T1000 (cell line): Measurements from ENCODE around the gene ZNF619.
A peak's percentile ranks its signal among the peaks of the same experiment; 100 is the strongest.
"Not testable (repeated sequence)": the region's sequence is repeated elsewhere in the genome, so short reads cannot be mapped to it uniquely, and the experiment has no call there.

Experiments used
- DNase-seq: peaks from one replicate; lab custom pipeline; 2025; ENCODE audit warnings: mixed read lengths; lab: John Stamatoyannopoulos, UW

Gene ZNF619

GRCh38 chr3:40476478-40477470 lies at the start of gene ZNF619:
Gene ZNF619, plus strand, starts transcription at chr3:40477122. Its CDS starts 858 bp downstream, at chr3:40477980.
- peak; percentile 48 for DNase-seq

DNA sequence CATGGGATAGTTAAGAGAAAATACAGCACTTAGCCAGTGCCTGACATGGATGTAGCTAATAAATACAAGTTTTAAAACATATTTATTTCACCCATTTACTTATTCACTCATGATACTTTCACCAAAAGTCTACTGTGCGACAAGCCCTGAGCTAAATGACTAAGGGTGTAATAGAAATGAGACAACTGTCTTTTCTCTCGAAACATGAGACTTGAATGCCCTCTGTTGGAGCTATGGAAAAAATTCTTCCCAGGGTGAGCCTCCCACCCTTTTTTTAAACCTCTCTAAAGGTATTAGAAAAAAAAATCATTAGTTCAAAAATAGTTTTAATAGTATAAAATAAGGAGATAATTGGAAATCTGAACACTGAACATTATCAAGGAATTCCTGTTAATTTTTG lies 44.1 kb upstream of the ZNF619 start:
- no peak for DNase-seq

DNA sequence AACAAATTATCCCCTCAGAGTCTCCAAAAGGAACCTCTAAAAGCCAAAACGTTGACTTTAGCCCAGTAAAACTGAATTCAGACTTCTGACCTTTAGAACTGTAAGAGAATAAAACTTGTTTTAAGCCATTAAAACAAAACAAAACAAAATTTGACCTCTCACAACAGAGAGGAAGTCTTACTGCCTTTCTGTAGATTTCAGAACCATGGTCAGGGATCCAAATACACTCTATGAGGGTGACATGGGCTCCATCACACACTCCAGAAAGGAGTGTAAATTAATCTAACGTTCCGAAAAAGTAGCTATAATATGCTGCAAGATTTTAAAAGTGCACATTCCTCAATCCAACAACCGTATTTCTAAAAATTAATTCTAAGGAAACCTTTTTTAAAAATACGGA lies 39.0 kb upstream of the ZNF619 start:
- DNase-seq: no peak

GRCh38 chr3:40445062-40445461 lies 31.9 kb upstream of the ZNF619 start:
- no peak for DNase-seq

- no peak for DNase-seq
Observed at GRCh38 chr3:40445880-40446279, 31.0 kb upstream of the ZNF619 start.

DNA sequence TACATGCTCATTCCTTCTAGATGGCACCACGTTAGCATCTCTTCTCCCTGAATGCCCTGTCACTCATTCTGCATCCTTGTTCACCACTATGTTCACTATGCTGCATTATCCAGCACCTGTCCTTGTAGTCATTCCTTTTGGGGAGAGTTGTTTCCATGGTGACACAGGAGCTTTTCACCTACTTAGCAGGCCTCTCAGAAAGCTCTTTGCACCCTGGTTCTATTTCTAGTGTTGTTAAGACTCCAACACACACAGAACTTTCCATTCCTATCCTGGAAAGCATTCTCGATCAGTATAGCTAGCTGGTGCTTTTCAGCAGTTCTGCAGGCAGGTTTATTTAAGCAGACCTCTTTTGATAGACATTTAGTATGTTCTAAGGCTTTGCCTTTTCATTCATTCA lies 26.5 kb upstream of the ZNF619 start:
- DNase-seq: no peak

DNA sequence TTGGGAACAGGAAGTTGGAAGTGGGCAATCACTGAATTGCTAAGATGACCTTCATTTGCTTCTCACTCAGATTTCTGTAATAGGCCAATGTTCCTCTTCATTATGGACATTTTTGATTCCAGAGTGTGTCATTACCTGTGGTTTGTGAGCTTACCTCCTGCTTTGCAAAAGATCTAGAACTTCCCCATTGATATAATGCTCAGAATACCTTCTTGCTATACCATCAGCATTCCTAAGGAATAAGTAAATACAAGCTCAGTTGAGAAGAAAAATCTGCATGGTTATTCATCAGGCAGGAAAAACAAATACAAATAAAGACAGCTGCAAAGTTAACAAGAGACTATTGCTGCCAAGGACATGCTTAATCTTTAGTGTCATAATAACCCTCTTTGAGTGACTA lies 25.4 kb upstream of the ZNF619 start:
- DNase-seq: no peak

GRCh38 chr3:40452057-40452456 lies 24.9 kb upstream of the ZNF619 start:
- DNase-seq: no peak

GRCh38 chr3:40452562-40452875 lies 24.4 kb upstream of the ZNF619 start:
- DNase-seq: no peak

DNA sequence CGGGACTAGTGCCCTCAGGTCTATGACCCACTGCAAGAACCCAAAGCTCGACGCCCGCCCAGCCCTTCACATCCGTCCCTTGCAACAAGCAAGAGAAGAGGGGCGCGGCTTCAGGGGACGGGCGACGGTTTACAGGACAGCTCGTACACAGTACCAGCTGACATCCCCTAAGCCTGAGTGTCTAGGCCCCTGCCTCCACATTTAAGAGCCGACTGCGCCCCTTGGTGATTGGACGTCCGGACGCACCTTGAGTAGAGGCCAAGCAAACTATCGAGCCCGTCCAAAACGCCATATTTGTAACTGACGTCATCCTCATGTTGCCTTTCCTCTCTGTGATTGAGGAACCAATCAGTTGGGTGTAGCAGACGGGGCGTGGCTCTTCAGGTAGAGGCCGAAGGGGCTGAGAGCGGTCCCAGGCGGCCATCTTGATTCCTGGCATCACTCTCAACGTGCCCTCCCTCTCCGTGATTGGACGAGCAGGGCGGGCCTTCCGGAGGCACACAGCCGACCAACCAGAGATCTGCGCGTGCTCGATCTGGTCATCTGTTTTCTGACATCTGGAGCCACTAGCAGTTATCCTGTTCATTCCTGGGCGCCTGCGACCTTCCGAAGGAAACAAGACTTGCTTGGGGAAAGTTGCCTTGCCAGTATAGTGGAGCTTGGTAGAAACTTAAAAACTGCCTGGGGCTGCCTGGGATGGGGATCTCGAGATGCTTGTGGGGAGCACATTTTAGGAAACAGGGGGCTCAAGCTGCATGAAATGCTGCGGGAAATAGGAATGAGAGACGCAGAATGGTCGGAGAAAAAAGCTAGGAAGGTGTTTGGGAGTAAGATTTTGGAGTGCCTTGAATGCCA lies 23.8 kb upstream of the ZNF619 start:
- peak; percentile 97 for DNase-seq

- no peak for DNase-seq
Observed at GRCh38 chr3:40453933-40454332, 23.0 kb upstream of the ZNF619 start.

DNA sequence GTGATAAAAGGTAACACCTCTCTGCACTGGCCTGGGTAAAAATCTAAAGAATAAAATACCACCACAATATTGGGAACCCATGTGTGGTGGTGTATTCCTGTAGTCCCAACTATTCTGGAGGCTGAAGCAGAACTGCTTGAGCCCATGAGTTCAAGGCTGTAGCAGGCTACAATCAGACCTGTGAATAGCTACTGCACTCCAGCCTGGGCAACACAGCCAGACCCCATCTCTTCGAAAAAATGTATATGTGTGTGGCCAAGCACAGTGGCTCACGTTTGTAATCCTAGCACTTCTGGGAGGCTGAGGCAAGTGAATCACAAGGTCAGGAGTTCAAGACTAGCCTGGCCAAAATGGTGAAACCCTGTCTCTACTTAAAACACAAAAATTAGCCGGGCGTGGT lies 21.6 kb upstream of the ZNF619 start:
- DNase-seq: no peak

GRCh38 chr3:40456279-40456939 lies 20.5 kb upstream of the ZNF619 start:
- no peak for DNase-seq

- peak; percentile 90 for DNase-seq
Observed at GRCh38 chr3:40456940-40457823, 19.7 kb upstream of the ZNF619 start, which contains the start of gene RPL14. Gene RPL14, plus strand, starts transcription at chr3:40457339. Its CDS starts 133 bp downstream, at chr3:40457472.

- no peak for DNase-seq
Observed at GRCh38 chr3:40458473-40458872, 18.4 kb upstream of the ZNF619 start.

- not testable (repeated sequence) for DNase-seq
Observed at GRCh38 chr3:40460481-40460880, 16.4 kb upstream of the ZNF619 start.

GRCh38 chr3:40461161-40461560 lies 15.8 kb upstream of the ZNF619 start:
- DNase-seq: no peak

DNA sequence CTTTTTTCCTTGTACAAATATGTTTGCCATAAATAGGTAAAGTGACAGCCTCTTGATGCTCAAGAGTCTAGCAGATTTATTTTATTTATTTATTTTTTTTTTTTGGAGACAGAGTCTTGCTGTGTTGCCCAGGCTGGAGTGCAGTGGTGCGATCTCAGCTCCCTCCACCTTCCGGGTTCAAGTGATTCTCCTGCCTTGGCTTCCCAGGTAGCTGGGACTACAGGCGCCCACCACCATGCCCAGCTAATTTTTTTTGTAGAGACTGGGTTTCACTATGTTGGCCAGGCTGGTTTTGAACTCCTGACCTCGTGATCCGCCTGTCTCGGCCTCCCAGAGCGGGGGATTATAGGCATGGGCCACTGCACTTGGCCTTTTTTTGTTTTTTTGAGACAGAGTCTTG lies 14.1 kb upstream of the ZNF619 start:
- not testable (repeated sequence) for DNase-seq

DNA sequence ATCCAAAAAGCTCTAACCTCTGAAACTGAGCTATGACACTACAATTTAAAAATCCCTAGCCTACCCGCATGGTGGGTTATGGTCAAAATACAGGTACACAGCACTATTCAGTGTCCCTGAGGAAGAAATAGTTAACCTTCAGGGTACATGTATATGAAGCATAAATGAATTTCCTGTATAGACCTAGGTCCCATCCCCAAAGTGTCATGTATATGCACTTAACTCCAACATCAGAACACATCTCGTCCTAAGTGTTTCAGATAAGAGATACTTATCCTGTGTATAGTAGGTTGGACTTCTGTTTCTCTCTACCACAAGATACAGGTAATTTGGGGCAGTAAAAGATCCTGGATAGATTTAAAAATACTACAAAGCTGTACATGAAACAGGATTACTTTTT lies 13.3 kb upstream of the ZNF619 start:
- no peak for DNase-seq

DNA sequence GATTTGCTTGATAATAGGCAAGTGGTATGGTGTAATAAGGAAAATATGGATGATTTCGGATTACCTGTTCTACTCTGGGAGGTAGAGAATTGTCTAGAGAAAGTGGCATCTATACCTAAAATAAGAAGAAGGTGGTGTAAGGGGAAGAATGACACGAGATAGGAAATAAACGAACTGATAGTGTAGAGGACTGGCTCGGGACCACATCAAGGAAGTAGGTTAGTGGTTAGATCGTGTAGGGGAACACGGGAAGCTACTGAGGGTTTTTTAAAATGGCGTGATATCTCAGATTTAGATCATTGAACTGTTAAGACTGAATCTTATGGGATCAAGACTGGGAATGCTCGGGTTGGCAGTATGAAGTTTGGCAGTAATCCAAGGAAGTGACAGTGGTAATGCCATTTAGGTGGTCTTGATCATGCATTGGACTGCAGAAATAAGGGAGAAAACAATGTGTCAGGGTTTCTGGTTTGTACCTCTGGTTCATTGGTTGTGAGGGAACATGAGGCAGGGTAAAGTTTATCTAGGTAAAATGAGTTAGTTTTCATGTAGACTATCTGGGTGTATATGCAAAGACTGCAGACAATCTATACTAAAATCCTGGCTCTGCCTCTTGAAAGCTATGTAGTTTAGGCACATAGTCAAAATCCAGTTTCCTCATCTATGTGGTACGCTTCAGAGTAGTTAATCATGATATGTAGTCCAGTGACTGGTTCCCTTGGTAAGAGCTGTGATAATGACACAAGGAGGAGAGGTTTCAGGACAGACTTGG lies 12.4 kb upstream of the ZNF619 start:
- no peak for DNase-seq

DNA sequence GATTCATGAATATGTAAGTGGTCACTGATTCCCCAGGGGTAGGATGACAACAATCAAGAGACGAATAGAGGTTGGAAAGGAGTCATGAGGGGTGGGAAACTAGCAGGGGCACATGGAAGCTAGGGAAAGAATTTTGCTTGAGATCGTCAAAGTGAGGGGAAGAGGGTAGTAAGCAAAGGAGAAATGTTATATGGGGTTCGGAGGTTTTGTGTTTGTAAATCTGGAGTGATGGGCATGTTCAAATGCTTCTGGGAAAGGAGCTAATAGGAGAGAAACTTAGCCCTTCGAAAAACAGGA lies 11.9 kb upstream of the ZNF619 start:
- DNase-seq: no peak
